HG03442 (cell line): ENCODE results near the gene MPHOSPH10.
"Not testable (repeated sequence)": the region's sequence is repeated elsewhere in the genome, so short reads cannot be mapped to it uniquely, and the experiment has no call there.

Experiments
- ATAC-seq: cut with Tn5 transposase; IDR thresholded peaks from one replicate; pipeline ENCODE4 v1.9.1; 2021; ENCODE audit warnings: mild to moderate bottlenecking, moderate library complexity; ENCODE audit not compliant: unreplicated experiment

Gene MPHOSPH10

DNA sequence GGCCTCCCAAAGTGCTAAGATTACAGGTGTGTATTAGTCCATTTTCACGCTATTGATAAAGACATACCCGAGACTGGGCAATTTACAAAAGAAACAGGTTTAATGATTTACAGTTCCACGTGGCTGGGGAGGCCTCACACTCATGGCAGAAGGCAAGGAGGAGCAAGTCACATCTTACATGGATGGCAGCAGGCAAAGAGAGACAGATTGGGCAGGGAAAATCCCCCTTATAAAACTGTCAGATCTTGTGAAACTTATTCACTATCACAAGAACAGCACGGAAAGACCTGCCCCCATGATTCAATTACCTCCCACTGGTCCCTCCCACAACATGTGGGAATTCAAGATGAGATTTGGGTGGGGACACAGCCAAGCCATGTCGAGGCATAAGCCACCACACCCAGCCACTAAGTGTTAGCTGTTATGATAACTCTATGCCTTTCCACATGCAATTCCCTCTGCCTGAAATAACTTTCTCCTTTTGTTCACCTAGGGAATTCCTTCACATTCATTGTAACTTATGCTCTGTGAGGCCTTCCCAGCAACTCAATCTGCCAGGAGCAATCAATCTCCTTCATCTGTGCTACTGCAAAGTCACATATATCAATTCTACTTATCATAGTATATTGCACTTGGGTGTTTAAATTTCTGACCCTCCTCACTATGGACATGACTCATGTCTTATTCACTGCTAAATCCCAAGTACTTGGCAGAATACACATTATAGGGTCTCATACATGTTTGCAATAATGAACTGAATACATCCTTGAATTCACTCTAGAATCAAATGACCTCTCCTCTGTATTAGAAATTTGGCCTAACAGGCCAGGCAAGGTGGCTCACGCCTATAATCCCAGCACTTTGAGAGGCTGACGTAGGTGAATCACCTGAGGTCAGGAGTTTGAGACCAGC, 7.8 kb upstream of the MPHOSPH10 start:
- ATAC-seq, result no peak

DNA sequence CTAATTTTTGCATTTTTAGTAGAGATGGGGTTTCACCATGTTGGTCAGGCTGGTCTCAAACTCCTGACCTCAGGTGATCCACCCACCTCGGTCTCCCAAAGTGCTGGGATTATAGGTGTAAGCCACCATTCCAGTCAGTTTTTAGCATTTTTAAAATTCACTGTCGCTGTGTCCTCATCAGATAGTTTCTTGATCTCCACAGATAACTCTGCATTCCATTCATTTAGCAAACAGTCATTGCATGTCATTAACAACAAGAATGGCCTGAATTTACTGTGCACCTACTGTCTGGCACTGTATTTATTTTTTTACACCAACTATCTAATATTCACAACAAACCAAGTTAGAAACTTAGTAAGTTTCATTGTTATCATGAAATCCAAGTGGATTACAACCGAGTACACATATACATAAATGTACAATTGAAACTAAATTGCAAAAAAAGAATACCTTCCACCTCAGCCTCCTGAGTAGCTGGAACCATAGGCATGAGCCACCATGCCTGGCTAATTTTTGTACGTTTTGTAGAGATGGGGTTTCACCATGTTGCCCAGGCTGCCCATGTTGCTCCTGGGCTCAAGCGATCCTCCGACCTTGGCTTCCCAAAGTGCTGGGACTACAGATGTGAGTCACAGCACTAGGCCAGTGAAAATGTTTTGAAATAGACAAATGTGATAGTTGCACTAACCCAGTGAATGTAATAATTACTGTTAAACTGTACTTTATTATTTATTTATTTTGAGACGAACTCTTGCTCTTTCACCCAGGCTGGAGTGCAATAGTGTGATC, 4.7 kb upstream of the MPHOSPH10 start:
- ATAC-seq, result no peak

DNA sequence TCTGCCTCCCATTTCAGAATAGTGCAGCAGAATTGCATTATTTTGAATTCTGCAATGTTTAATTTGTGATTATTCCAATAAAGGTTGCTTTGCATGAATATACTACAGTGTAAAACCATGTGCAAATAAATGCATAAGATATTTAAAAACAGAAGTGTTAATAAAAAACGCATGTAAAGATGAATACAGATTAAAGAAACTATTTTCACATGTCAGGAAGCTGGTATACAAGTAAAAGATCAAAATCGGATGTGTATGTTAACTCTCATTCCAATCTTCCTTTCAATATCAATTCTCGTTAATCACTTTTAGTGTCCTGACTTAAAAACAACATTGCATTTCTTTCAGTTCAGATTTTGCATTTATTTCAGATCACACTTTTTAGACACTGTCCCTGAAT, 3.5 kb upstream of the MPHOSPH10 start:
- ATAC-seq, result no peak

DNA sequence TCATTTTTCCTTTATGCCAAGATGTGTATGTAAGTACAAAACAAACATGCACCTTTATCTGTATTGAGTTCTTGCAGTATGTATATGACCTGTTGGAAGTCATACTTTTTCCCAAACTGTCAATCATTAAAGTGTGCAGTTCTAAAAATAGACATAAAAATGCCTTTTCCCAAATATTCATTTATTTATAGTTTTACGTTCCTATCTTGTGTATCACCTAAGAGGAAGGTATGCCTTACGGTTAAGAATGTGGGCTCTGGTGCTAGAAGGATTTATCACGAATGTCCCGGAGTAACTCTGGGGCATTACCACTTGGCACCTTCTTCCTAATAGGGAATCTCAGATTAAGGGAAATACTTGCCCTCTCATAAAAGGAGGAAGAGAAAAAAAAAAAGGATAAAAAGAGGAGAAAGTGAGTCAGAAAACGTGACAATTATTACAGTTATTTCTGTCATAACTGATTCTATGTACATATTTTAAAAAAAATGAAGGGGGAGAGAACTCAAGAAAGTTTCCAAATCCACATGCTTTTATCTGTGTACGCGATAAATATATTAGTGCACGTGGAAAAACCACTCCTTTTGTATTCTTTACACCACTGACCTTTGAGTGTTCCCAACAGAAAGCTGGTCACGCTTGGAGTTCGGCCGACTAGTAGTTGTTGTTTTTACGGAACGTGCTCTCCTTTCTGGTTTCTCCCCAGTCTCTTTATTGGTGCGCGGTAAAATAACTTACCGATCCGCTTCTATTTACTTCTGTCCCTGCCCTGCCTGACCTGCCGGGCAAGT, 1.1 kb upstream of the MPHOSPH10 start:
- ATAC-seq, result no peak

DNA sequence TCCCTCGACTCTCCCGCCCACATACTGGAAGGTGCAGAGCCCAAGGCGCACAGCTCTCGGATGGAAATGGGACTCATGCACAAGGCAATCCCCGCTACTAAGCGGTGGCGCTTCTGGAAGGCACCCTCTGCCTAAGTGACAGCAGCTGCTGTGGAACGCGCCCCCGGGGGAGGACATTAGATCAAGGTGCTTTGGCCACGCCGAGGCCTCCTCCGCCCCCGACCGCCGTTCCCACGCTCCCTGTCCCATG, 607 bp upstream of the MPHOSPH10 start:
- ATAC-seq, result peak; percentile 27

- peak; percentile 20 for ATAC-seq
These were observed 441 bp downstream of the MPHOSPH10 start for GRCh38 chr2:71130905-71131244.

- ATAC-seq, result not testable (repeated sequence)
These were observed 1.1 kb downstream of the MPHOSPH10 start for GRCh38 chr2:71131387-71132166.

- ATAC-seq, result no peak
These were observed 3.2 kb downstream of the MPHOSPH10 start for GRCh38 chr2:71133603-71134002.

GRCh38 chr2:71136174-71136573, 5.7 kb downstream of the MPHOSPH10 start:
- ATAC-seq, result no peak

DNA sequence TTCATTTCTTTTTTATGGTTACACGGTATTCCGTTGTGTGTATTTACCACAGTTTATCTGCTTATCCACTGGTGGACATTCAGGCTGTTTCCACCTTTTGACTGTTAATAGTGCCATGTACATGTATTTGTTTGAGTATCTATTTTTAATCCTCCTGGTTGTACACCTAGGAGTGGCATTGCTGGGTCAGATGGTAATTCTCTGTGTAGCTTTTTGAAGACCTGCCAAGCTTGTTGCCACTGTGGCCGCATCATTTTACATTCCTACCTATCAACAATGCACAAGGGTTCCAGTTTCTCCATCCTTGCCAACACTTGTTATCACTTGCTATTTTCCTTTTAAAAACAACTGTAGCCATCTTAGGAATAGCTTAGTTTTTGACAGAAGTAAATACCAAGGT, 13.3 kb downstream of the MPHOSPH10 start:
- no peak for ATAC-seq

GRCh38 chr2:71148506-71149063, 18.2 kb downstream of the MPHOSPH10 start:
- ATAC-seq, result no peak

GRCh38 chr2:71150082-71150816, 19.8 kb downstream of the MPHOSPH10 start:
- ATAC-seq, result no peak

- no peak for ATAC-seq
These were observed 21.2 kb downstream of the MPHOSPH10 start for GRCh38 chr2:71151620-71152019.

DNA sequence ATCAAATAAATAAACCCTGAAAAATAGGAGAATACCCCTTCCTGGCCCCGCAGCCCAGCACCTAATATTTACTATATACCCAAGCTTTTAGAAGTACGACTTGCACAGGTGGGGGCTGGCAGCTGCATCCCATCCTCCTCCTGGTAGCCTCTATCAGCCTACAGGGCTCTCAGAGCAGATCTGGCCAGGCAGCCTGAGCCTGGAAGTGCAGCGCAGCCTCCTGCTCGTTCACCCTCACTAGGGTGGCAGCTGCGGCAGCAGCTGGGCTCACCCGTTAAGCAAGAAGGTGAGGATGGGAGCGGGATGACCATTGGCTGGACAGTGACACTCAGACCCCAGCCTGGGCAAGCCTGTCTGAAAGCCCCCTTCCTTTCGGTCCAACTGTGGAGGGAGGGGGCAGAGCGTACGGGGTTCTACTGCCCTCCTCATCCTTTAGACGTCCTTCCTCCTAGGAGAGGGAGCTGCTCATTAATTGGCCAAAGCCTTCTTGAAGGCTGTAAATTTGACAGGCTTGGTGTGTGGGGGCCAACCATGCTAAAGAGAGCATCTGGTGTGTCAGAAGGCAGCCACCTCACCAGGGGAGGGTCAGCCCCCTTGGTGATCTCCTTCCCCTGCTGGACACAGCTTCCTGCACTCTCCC, 23.3 kb downstream of the MPHOSPH10 start:
- no peak for ATAC-seq

DNA sequence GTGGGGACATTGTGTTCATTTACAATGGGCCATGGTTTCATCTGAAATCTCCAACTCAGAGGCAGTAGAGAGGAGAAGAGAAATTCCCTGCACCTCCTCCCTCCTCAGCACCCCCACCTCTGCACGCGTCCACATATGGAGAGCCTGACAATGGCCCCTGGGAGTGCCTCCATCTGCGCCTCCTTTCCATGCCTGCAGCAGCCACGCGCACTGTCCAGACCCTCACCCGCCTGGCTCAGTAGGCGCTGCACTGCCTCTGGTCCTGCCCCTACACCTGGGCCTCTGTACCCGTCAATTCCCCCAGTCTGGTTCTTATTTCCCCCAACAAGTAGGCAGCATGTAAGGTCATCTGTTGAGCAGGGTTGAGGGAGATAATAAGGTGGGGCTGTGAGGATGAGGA, 23.8 kb downstream of the MPHOSPH10 start:
- no peak for ATAC-seq

GRCh38 chr2:71154798-71155197, 24.4 kb downstream of the MPHOSPH10 start:
- peak; percentile 83 for ATAC-seq

DNA sequence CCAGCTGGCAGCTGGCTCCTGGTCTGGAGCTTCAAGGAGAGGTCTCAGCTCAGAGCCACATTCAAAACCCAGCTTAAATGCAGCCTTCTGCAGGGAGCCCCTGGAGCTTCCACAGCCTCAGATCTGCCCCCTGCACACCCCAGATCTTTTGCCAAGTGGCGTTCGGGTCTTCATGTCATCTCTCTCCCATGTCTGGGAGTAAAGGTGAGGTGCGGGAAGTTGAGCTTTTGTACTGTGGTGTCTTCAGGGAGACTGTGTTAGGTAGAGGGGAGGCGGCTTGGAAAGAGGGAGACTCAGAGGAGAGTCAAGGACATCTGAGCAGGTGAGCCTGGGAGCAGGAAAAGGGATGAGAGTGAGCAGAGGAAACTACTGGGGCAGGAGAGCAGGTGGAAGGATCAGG, 25.4 kb downstream of the MPHOSPH10 start:
- ATAC-seq, result no peak

DNA sequence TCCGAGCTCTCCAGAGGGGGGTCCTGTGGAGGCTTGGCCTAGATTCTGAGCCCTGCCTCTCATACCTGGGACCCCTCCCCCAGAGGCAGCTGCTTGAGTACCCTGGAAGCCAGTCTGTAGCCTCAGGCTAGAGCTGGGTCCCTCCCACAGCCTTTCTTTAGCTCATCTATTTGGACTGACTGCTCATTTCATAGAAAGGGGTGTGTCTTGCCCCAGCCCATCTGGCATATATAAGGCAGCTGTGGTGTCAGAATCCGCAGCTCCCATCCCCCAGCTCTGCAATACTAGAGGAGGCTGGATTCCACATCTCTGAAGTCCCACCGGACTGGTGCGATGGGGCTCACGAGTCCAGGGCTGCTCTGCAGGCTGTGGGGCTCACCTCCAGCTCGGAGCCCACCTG, 26.1 kb downstream of the MPHOSPH10 start:
- ATAC-seq, result no peak

DNA sequence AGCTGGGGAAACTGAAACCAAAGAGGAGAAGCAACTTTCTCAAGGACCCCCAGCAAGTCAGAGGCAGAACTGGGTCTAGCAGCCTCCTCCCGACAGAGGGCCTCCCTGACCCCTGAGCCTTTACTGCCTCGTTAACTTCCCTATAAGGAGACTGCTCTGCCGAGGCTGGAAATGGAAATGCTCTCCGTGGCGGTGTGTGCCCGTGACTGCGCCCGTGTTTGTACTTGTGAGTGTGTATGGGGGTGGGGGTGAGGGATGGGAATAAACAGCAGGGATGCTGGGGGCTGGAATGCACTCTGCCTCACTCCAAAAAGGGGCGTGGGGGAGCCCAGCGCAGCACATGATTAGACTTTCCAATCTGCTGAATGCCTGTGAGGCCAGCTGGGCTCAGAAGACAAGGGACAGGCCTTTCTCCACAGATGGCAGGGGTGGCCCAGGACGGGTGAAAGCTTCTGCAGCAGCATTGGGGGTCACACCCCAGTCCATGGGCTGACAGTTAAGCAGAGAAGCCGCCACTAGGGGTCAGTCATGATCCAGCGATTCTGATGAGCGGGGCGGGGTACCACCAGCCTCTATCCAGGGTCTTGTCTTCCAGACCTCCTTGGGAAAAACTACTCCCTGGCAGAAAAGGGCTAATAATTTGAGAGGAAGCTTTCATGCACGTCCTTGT, 26.8 kb downstream of the MPHOSPH10 start:
- ATAC-seq, result no peak
